ENCODE results near the gene CWC22.

DNA sequence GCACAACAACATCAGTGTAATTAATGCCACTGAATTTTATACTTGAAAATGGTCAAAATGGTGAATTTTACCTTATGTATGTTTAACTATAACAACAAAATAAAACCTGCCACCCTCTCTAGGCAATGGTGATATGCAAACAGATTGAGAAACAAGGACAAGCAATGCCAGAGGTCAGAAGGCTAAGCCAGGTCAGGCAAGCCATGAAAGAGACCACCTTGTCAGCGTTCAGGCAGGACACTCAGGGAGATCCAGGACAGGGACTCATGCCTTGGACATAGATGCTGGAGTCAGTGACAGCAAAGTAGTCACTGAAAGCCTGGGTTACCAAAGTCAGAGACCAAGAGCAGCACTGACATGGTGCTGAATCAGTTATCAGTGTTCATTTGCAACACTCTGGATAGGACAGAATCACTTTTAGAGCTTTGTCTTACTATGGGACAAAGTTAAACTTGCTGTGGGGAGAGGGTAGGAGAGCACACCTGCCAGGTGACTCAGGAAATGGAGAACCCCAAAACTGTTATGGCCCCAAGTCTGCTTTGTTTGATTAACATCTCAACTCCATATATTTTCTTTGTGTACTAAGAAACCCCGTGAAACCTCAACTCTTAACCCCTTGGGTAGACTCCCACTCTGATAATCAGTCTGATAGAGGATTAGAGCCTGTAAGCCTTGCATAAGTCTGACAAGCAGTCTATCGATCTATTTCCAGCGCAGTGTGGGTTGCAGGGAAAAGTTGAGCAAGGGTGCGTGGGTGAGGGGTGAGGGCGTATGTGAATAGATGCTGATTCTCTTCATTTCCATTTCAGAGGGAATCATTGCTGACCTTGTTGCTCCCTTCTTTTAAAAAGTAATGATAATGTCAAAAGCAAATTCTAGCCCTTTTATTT lies 97.0 kb downstream of the CWC22 start:
- TF ChIP-seq, protein P1, sequence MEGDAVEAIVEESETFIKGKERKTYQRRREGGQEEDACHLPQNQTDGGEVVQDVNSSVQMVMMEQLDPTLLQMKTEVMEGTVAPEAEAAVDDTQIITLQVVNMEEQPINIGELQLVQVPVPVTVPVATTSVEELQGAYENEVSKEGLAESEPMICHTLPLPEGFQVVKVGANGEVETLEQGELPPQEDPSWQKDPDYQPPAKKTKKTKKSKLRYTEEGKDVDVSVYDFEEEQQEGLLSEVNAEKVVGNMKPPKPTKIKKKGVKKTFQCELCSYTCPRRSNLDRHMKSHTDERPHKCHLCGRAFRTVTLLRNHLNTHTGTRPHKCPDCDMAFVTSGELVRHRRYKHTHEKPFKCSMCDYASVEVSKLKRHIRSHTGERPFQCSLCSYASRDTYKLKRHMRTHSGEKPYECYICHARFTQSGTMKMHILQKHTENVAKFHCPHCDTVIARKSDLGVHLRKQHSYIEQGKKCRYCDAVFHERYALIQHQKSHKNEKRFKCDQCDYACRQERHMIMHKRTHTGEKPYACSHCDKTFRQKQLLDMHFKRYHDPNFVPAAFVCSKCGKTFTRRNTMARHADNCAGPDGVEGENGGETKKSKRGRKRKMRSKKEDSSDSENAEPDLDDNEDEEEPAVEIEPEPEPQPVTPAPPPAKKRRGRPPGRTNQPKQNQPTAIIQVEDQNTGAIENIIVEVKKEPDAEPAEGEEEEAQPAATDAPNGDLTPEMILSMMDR (conservative IDR thresholded peaks at IDR 0.05; ENCODE audit: low read depth, low read length): no peak
- TF ChIP-seq EZH2phosphoT487 (IDR thresholded peaks at IDR 0.05; ENCODE audit: borderline replicate concordance, low read length): no peak

Measured in PC-3 (cell line).